RWPE2 (cell line): ENCODE results near the gene SYNE3.
A peak's percentile ranks its signal among the peaks of the same experiment; 100 is the strongest.

Experiments
- ATAC-seq: fragments of 200-7000 bp; cut with Tn5 transposase; 3 replicates; pipeline ENCODE4 v1.9.1; 2021; ENCODE audit warnings: low read depth
- DNase-seq: peaks from one replicate; pipeline ENCODE4 v3.0.0-alpha.2; 2020; ENCODE audit warnings: low spot score
- H3K27ac ChIP-seq: fragments of 450-650 bp; 2 replicates; pipeline ENCODE4 v1.5.1; 2017; ENCODE audit warnings: mild to moderate bottlenecking; ENCODE audit not compliant: poor library complexity, severe bottlenecking
- H3K27me3 ChIP-seq: fragments of 250-450 bp; sonication (Bioruptor Pico); 2 replicates; pipeline ENCODE4 v1.5.1; 2021; ENCODE audit warnings: mild to moderate bottlenecking, moderate library complexity; ENCODE audit not compliant: insufficient read depth, poor library complexity, severe bottlenecking
- H3K36me3 ChIP-seq: fragments of 250-450 bp; sonication (Bioruptor Pico); 2 replicates; pipeline ENCODE4 v1.5.1; 2020; ENCODE audit warnings: low read depth, mild to moderate bottlenecking, moderate library complexity
- H3K4me1 ChIP-seq: fragments of 250-450 bp; sonication (Bioruptor Pico); 2 replicates; pipeline ENCODE4 v1.5.1; 2021; ENCODE audit warnings: mild to moderate bottlenecking, moderate library complexity; ENCODE audit not compliant: insufficient read depth, poor library complexity, severe bottlenecking
- H3K4me3 ChIP-seq: fragments of 250-450 bp; sonication (Bioruptor Pico); 2 replicates; pipeline ENCODE4 v1.5.1; 2021; ENCODE audit warnings: mild to moderate bottlenecking, moderate library complexity; ENCODE audit not compliant: severe bottlenecking
- H3K9me3 ChIP-seq: fragments of 250-450 bp; sonication (Bioruptor Pico); 2 replicates; pipeline ENCODE4 v1.5.1; 2021; ENCODE audit warnings: mild to moderate bottlenecking, moderate library complexity; ENCODE audit not compliant: severe bottlenecking
- TF ChIP-seq, protein P1 (sequence below): fragments of 450-650 bp; IDR thresholded peaks from one replicate; pipeline ENCODE4 v1.5.1; 2017; ENCODE audit warnings: mild to moderate bottlenecking, moderate library complexity; ENCODE audit not compliant: poor library complexity, severe bottlenecking

Gene SYNE3

GRCh38 chr14:95541932-95542930, 25.8 kb upstream of the SYNE3 start:
- Histone ChIP-seq H3K27ac (no peak overlapping the region), H3K4me1 (peaks cover 14% of the 10 kb centered on the region), H3K4me3 (no peak overlapping the region), H3K27me3 (no peaks in the 10 kb centered on the region), H3K36me3 (peaks cover 17% of the 10 kb centered on the region), H3K9me3 (no peaks in the 10 kb centered on the region)
- ATAC-seq (no peak), DNase-seq (no peak)
- TF ChIP-seq, protein P1, sequence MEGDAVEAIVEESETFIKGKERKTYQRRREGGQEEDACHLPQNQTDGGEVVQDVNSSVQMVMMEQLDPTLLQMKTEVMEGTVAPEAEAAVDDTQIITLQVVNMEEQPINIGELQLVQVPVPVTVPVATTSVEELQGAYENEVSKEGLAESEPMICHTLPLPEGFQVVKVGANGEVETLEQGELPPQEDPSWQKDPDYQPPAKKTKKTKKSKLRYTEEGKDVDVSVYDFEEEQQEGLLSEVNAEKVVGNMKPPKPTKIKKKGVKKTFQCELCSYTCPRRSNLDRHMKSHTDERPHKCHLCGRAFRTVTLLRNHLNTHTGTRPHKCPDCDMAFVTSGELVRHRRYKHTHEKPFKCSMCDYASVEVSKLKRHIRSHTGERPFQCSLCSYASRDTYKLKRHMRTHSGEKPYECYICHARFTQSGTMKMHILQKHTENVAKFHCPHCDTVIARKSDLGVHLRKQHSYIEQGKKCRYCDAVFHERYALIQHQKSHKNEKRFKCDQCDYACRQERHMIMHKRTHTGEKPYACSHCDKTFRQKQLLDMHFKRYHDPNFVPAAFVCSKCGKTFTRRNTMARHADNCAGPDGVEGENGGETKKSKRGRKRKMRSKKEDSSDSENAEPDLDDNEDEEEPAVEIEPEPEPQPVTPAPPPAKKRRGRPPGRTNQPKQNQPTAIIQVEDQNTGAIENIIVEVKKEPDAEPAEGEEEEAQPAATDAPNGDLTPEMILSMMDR, result no peak

DNA sequence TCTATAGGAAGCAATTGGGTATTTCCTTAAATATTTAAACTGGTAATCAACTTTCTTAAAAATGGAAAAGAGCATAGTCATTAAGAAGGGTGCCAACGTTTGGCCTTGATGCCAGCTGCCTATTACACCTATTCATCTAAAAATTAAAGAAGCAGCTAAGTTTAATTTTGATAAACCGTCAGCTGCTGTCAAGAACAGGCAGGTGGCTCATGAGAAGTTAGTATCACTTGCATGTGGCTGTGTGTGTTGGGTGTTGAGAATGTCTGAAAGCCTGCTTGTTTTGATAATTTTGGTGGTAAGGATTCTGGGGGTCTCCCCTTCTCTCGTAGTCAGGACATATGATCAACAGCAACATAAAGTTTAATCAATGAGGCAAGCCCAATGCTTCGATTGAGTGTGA, 24.9 kb upstream of the SYNE3 start:
- Histone ChIP-seq H3K27ac (no peak overlapping the region), H3K4me1 (peaks cover 16% of the 10 kb centered on the region), H3K36me3 (peaks cover 17% of the 10 kb centered on the region), H3K27me3 (no peaks in the 10 kb centered on the region), H3K9me3 (no peaks in the 10 kb centered on the region), H3K4me3 (no peak overlapping the region)
- DNase-seq (no peak), ATAC-seq (no peak)
- TF ChIP-seq, protein P1, result no peak

- Histone ChIP-seq H3K4me3 (no peak overlapping the region), H3K27ac (no peak overlapping the region), H3K4me1 (peaks cover 10% of the 10 kb centered on the region), H3K36me3 (peaks cover 16% of the 10 kb centered on the region), H3K9me3 (no peaks in the 10 kb centered on the region), H3K27me3 (no peaks in the 10 kb centered on the region)
- no peak for ATAC-seq
- no peak for DNase-seq
- TF ChIP-seq, protein P1, result no peak
Observed at GRCh38 chr14:95540236-95540855, 23.9 kb upstream of the SYNE3 start.

DNA sequence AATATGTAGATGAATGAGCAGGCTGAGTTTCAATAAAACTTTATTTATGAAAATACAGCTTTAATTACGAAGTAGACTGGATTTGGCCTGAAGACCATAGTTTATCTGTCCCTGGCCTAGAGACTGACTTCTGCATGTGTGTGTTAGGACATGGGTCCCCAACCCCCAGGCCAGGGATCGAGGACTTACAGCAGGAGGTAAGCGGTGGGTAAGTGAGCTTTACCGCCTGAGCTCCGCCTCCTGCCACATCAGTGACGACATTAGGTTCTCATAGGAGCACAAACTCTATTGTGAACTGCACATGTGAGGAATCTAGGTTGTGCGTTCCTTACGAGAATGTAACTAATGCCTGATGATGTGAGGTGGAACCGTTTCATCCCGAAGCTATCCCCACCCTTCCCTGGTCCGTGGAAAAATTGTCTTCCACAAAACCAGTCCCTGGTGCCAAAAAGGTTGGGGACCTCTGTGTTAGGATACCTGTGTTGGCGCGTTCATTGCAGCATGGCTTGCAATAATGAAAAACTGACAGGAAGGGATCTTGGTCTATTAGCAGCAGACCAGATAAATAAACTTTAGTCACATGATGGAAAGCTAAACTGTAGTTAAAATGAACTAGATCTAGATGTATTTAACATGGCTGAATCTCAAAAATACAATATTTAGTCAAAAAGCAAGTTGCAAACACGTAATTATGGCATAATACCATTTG, 22.5 kb upstream of the SYNE3 start:
- Histone ChIP-seq H3K4me3 (no peak overlapping the region), H3K27me3 (no peaks in the 10 kb centered on the region), H3K36me3 (peaks cover 2% of the 10 kb centered on the region; the same call in 1 of the 2 replicates), H3K9me3 (no peaks in the 10 kb centered on the region), H3K4me1 (peaks cover 10% of the 10 kb centered on the region), H3K27ac (no peak overlapping the region)
- DNase-seq (peak; percentile 64), ATAC-seq (no peak)
- TF ChIP-seq, protein P1, result no peak
